GM18951 (cell line): ENCODE measurements around the gene TES.
"Not testable (repeated sequence)": the region's sequence is repeated elsewhere in the genome, so short reads cannot be mapped to it uniquely, and the experiment has no call there.

Source experiments
- POLR2A ChIP-seq: IDR thresholded peaks from 4 replicates; pipeline ENCODE4 v1.6.1; 2011; ENCODE audit warnings: mild to moderate bottlenecking; ENCODE audit not compliant: insufficient read length, insufficient read depth; ENCODE audit errors: extremely low read depth
- in situ Hi-C: fragments of 300-500 bp; cut with MboI; formaldehyde crosslinking; loops from one replicate; pipeline ENCODE4 v1.12.0; 2022; ENCODE audit warnings: low sequenced_read_pairs, mixed read lengths, inconsistent platforms; ENCODE audit not compliant: unreplicated experiment

Gene TES

GRCh38 chr7:116279217-116279616 lies 68.9 kb downstream of the TES start:
- TF ChIP-seq POLR2A: no peak

GRCh38 chr7:116280803-116281202 lies 70.5 kb downstream of the TES start:
- in situ Hi-C loops: no loop called here
- no peak for TF ChIP-seq POLR2A

More at GRCh38 chr7:116279217-116279616, 68.9 kb downstream of the TES start:
- in situ Hi-C loops: no loop called here

- no peak for TF ChIP-seq POLR2A
- in situ Hi-C loops: no loop called here
Measured at GRCh38 chr7:116283595-116284204, 73.4 kb downstream of the TES start.

GRCh38 chr7:116284390-116284789 lies 74.1 kb downstream of the TES start:
- in situ Hi-C loops: no loop called here
- TF ChIP-seq POLR2A: no peak

GRCh38 chr7:116285252-116285651 lies 74.9 kb downstream of the TES start:
- in situ Hi-C loops: no loop called here
- no peak for TF ChIP-seq POLR2A

- no peak for TF ChIP-seq POLR2A
- in situ Hi-C loops: no loop called here
Measured at GRCh38 chr7:116290740-116291139, 80.4 kb downstream of the TES start.

- no peak for TF ChIP-seq POLR2A
- in situ Hi-C loops: no loop called here
Measured at GRCh38 chr7:116291937-116292336, 81.6 kb downstream of the TES start.

GRCh38 chr7:116292381-116292780 lies 82.0 kb downstream of the TES start:
- TF ChIP-seq POLR2A: no peak
- in situ Hi-C loops: no loop called here

GRCh38 chr7:116293139-116293538 lies 82.8 kb downstream of the TES start:
- TF ChIP-seq POLR2A: no peak
- in situ Hi-C loops: no loop called here

GRCh38 chr7:116293633-116294032 lies 83.3 kb downstream of the TES start:
- in situ Hi-C loops: no loop called here
- no peak for TF ChIP-seq POLR2A

- in situ Hi-C loops: not testable (repeated sequence)
Measured at GRCh38 chr7:116295903-116296302, 85.6 kb downstream of the TES start.

- TF ChIP-seq POLR2A: no peak
- in situ Hi-C loops: no loop called here
Measured at GRCh38 chr7:116298055-116298454, 87.7 kb downstream of the TES start.

GRCh38 chr7:116298576-116298975 lies 88.2 kb downstream of the TES start:
- TF ChIP-seq POLR2A: no peak
- in situ Hi-C loops: no loop called here

GRCh38 chr7:116305485-116306408 lies 95.4 kb downstream of the TES start:
- TF ChIP-seq POLR2A: no peak
- in situ Hi-C loops: no loop called here
